Measurements from ENCODE around the gene NR2C2.
"Not testable (repeated sequence)": the region's sequence is repeated elsewhere in the genome, so short reads cannot be mapped to it uniquely, and the experiment has no call there.

Gene NR2C2

DNA sequence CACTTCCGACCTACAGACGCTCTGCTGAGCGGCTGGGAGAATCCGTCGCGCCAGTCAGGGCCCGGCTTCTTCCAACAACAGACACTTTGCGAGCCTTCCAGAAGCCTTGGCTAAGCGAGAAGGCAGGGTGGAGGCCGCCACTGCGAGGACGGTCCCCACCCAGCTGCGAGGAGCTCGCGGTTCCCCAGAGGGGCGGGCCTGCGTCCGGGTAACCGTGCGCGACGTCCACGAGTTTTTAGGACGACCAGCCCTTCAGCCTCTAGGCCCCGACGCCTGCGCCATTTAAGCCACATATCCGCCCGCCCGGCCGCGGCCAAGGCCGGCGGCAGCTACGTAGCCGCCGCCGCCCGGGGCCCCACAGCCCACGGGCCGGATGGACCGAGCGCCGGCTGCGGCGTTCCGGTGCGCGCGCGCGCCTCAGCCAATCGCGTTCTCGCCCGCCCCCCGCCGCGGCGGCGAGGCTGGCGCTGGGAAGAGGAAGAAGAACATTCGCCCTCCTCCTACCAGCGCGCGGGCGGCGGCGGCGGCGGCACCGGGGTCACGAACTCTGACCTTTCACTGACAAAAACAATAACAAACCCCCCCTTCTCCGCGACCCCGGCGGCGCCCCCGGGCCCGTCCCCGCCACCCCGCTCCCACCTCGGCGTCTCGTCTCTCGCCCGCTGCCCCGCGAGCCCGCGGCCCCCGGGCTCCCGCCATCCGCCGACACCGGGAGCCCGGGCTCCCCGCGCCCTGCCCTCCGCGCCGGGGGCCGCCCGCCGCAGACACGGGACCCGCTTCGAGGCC is at the start of gene NR2C2:
TSS of gene NR2C2 (plus strand) at position 484 of the 786 bp plus-strand sequence. CDS start 56,332 bp downstream, outside the sequence.
- DNase-seq (ENCODE audit: low read depth in 2 of 2): peak; percentile 72 to 83

DNA sequence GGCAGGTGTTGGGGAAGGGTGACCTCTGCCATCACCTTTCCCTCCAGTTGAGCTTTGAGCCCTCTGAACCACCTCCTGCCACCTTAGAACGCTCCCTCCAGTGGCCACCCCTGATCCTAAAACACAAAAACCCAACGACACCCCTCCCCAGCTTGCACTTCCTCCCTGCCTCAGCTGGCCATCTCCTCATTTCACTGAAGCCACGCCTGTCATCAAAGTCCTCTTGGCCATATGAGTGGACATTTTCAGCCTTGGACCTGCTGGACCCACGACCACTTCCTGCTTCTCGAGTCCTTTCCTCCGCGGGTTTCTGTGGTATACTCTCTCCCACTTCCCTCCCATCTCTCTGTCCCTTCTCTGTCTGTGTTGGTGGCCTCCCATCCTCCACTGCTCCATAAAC is 48.5 kb upstream of the NR2C2 start:
- DNase-seq (ENCODE audit: low read depth in 2 of 2): no peak

DNA sequence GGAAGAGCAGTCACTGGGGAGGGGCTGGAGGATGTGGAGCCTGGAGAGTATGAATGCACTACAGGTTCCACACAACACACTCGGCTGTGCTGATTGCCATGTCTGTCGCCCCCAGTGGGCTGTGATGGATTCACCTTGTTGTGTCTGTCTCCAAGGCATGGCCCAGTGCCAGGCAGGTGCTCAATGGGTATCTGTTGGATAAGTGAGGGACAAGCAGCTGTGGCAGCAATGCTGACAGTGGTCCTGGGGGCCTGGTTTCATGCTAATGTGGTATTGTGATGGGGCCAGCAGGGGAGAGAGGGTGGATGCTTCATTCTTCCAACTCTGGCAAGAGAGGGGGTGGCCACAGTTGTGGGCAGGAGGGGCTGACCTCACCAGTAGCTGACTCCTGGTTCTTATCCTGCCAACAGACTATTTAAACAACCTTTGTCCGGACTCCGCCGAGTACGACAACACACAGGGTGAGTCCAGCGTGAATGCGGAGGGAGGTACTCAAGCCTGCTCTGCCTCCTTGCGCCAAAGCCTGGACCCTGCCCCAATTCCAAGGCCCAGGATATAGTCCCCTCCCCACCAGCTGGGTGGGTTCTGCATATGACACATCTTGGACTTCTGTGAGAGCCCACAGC is 47.3 kb upstream of the NR2C2 start:
- DNase-seq (ENCODE audit: low read depth in 2 of 2): no peak

DNA sequence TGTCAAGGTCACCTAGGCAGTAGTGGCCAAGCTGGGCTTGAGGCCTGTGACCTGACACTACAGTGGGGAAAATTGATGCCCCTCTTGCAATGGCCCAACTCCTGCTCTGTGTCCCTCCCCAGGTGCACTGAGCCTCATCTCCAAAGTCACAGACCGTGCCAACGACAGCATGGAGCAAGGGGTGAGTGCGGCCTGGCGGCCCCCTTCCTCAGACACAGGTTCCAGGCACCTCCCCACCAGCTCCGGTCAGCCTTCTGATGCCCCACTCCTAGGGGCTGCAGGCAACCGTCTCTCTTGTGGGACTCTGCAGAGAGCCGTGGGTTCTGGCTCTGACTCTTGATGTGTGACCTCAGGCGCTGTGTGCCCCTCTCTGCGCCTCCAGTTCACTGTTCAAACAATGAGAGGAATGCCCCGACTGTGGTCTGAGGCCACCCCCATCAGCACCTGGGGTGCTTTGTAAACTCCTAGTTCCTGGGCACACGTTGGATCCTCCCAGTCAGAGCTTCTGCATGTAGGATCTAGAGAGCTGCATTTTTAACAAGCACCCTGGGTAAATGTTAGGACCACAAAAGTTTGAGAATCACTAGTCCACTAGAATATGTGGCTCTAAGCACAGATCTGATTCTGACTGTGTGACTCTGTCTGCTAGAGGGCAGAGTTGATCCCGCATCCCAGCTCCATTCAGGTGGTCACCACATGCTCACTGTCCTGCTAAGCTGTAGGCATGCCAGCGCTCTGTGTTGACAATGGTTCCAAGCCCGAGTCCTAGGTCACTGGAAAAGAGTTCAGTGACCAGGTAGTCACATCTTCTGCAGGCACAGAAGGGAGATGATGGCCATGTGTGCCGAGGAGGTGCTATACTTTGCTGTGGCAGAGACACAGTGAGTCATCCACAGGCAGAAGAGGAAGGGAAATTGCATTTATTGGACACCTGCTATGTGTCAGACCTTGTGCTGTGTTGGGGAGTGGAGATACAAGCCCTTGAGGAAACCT is 46.2 kb upstream of the NR2C2 start:
- no peak for DNase-seq (ENCODE audit: low read depth in 2 of 2)

DNA sequence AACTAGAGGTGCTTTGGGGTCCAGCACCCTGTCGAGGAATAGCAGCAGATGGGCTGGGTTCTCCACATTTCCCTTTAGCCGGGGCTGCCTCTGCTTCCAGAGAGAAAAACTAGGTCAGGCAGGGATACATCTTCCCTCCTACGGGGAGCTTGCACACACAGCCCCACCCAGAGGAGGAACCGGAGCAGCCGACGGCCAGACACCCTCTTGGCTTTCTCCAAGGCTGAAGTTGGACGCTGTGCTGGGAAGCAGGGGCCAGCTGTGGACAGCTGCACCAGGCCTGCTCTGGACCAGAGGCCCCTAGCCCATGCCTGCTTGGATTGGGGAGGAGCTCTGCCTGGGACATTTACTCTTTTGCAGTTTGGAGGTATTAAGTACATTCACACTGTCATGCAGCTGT is 44.7 kb upstream of the NR2C2 start:
- no peak for DNase-seq (ENCODE audit: low read depth in 2 of 2)

DNA sequence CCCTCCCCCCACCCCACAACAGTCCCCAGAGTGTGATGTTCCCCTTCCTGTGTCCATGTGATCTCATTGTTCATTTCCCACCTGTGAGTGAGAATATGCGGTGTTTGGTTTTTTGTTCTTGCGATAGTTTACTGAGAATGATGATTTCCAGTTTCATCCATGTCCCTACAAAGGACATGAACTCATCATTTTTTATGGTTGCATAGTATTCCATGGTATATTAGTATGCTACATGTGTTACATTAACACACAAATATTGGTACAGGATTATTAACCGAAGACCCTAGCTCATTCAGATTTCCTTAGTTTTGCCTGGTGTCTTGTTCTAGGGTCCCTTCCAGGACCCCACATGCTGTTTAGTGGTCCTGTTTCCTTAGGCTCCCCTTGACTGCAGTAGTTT is 43.9 kb upstream of the NR2C2 start:
- DNase-seq (ENCODE audit: low read depth in 2 of 2): not testable (repeated sequence)

DNA sequence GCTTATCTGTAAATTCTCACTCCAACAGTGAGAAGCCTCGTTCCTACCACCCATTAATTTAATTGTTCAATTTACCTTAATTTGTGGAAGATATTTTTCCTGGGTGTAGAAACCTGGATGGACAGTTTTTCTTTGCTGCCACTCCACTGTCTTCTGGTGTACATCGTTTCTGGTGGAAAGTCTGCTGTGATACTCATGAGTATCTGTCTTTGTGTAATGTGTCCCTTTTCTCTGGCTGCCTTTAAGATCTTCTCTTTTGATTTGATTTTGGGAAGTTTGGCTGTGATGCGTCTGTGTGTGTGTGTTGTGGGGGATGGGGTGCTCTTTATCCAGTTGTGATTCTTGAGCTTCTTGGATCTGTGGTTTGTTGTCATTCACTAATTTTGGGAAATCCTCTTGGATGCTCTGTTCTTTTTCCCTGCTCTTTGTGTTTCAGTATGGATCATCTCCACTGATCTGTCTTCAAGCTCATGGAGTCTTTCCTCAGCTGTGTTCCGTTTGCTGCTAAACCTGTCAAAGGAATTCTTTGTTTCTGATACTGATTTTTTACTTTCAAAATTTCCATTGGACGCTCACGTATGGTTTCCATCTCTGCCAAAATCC is 42.2 kb upstream of the NR2C2 start:
- DNase-seq (ENCODE audit: low read depth in 2 of 2): no peak

DNA sequence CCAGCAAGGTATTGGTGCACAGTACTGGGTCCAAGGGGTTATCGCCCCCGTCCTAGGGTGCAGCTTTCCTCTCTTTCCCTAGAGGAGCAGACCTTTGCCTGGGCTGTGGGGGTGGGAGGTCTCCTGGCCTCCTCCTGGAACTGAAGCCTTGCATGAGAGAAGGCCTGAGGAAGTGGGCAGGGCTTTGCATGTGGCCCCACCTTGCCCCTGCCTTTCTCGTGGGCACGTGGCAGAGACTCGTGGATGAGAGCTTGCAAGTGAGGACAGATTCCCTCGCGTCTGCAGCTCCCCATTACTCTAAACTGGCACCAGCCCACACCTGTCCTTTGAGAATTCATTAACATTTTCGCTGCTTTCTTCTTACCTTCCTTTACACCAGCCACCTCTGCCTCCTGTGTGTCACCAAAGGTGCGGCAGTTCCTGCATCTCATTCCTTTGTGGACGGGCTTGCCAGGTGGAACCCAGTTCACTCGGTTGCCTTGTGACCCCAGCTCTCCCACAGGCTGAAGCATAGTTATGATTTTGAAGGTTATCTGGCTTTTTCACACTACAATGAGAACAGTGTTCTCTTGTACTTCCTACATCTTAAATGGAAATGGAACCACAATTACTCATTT is 40.9 kb upstream of the NR2C2 start:
- no peak for DNase-seq (ENCODE audit: low read depth in 2 of 2)

DNA sequence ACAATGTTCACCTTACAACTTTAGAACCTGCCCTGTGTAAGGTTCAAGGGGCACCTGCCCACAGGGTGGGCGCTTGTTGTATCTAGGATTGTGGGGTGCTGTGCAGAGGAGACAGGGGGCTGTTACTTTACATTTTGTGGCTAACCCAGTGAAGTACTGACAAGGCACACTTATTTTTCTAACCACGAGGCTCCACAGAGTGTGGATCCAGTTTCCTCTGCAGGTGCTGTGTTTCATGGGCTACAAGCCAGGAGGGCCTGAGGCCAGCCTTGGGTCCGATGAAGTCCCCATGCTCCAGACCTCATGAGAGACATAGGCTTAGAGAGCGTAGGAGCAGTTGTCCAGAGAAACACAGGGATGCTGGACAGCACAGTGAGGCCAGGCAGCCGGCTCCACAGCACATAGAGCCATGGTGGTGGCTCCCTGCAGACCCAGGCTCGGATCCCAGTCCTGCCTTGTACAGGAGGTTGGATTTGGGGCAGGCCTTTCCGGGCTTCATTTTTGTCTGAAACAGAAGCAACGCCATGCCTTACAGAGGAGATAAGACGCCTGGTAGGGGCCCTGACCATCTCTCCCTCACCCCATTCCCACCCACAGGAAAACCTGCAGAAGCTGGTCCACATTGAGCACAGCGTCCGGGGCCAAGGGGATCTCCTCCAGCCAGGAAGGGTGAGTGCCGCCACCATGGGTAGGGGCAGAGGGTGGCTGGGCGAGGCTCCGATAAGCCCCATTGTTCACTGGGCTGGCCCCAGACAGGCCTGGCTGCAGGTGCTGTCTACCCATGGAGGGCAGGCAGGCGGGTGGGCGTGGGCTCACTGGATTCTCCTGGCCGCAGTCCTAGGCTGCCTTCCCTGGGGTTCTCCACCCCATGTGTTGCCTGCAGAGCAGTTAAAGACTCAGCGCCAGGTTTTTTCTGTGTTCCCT is 40.1 kb upstream of the NR2C2 start:
- no peak for DNase-seq (ENCODE audit: low read depth in 2 of 2)

DNA sequence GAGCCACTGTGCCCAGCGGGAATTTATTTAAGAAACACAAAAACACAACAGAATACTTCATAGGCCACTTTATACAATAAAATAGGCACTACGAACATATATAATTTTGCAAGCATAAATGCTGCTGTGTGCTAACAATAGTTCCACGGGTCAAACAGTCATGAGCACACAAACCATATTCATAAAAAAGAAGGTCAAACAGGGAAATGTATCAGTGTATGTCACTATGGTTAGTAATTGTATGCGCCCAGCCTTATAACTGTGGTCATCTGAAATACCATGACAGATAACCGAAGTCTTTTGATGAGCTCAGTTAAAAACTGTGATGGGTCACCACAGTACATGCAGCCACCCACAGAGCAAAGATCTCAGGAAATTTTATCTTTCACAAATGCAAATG is 38.1 kb upstream of the NR2C2 start:
- no peak for DNase-seq (ENCODE audit: low read depth in 2 of 2)

DNA sequence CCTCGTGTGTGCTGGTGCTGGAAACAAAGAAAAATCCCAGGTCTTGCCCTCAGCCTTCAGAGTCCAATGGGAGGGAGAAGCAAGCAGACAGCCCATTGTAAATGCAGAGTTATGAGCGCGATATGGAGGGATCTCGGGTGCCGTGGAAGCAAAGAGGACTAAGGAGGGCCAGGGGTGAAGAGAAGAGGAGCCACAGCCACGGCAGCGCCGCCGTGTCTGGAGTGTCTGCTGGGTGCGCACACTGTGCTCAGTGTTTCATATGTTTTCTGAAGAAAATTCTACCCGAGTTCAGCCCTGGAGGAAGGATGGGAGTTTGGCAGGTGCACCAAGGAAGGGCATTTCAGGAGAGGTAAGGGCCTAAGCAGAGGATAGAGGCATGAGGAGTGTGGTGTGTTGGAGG is 35.7 kb upstream of the NR2C2 start:
- DNase-seq (ENCODE audit: low read depth in 2 of 2): no peak

DNA sequence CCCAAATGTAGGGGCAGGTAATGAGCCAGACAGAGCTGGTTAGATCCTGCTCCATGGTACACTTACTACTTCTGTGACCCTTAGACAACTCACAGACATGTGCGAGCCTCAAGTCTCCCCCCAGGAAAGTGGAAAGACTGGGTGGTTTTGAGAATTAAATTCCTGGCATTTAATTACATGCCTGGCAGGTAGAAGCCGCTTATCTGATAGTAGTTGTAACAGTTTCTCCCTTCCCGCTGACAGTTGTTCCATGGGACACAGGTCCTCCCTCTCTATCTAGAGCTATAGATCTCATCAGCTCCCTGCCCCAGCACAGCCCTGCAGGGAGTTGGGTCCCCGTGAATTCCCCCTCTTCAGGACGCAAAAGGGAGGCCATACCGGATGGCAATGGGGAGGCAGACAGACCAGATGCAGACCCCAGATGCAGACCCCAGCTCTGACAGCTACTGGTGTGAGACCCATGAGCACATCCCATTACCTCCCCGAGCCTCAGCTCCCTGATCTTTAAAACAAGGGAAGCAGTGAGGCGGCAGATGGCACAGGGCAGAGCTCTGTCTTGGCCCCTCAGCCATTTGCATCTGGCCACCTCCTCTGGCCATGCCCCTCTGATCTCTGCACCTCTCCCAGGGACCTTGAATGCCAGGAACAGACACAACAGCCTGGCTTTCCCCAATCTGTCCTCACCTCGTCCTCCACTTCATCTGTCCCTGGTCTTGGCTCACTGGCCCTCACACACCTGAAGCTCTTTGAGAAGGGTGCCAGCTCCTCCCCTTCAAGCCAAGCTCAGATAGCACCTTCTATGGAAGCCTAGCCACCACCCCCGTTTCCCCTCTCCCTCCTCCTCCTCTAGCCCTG is 34.1 kb upstream of the NR2C2 start:
- no peak for DNase-seq (ENCODE audit: low read depth in 2 of 2)

DNA sequence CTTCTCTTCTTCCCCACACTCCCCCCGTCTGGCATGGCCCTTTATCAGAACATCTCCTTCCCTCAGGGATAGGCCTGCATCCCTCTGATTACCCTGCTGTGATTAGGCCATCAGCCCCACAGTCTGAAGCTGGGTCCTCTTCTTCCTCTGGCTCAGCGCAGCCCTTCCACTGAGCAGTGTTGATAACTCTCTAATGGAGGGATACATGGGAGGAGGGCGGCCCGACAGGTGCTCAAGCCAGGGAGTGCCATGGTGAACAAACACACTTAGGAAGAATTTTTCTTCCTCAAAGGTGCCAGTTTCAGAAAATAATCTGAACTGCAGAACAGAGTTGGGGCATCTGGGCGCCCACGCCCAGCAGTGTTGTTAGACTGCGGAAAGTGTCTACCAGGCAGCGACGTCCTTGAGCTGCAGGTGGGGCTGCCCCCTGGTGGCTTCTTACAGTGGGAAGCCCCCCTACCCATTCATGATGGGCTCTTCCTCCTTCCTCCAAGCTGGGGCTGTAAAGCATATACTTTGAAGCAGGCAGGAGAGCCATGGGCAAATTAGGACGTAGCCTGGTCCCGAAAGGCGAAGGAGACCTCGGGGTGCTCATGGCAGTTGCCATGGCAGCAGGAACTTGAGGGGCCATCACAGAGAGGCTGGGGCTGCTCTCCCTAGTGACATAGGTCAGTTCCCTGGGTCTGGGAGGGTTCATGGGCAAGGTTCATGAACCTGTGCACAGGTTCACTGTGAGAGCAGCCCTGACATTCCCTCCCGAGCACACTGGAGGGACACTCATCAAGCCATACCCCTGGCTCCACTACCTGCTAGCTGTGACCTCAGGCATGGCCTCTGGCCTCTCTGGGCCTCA is 33.2 kb upstream of the NR2C2 start:
- DNase-seq (ENCODE audit: low read depth in 2 of 2): no peak

DNA sequence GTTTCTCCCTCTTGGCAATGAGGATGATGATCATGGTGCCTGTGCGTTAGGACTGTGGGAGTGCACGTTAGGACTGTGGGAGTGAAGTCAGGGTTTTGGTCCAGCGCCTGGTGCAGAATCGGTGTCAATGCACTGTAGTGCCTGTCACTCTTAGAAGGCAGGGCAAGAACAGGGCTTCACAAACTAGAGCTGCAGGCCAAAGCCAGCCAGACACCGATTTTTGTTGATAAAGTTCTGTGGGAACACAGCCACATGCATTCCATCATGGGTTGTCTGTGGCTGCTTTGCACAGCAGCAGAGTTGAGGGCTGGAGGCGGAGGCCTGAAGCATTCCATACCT is 32.6 kb upstream of the NR2C2 start:
- DNase-seq (ENCODE audit: low read depth in 2 of 2): no peak

DNA sequence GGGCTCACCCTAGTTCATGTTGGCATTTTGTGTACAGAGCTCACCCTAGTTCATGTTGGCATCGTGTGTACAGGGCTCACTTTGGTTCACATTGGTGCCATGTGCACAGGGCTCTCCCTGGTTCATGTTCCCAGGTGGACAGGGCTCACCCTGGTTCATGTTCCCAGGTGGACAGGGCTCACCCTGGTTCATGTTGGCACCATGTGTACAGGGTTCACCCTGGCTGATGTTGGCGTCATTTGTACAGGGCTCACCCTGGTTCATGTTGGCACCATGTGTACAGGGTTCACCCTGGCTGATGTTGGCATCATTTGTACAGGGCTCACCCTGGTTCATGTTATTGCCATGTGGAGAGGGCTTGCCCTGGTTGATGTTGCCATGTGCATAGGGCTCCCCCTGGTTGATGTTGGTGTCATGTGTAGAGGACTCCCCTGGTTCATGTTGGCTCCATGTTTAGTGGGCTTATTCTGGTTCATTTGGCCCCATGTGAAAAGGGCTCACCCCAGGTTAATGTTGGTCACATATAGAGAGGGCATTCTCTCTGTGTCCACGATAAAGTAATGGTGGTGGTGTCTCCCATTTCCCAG is 31.7 kb upstream of the NR2C2 start:
- DNase-seq (ENCODE audit: low read depth in 2 of 2): no peak

DNA sequence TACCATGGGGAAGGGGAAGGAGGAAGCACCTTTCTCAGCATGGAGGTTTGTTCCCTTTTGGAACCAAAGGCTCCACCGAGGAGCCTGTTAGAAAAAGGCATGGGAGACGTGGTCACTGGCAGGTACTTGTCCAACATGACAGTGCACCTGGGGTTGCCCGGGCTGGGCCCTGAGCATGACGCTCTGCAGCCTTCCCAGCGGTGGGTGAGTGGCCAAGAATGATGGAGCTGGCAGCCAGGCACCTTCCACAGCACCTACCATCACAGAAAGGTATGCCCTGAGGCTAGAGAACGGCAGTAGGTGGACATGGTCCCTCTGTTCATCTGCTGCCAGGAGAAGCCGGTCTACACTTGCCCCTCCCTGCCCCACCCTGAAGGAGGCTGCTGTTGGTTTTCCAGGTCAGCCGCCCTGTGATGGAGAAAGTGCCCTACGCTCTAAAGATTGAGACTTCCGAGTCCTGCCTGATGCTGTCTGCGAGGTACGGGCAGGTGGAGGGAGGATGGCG is 29.0 kb upstream of the NR2C2 start:
- no peak for DNase-seq (ENCODE audit: low read depth in 2 of 2)

DNA sequence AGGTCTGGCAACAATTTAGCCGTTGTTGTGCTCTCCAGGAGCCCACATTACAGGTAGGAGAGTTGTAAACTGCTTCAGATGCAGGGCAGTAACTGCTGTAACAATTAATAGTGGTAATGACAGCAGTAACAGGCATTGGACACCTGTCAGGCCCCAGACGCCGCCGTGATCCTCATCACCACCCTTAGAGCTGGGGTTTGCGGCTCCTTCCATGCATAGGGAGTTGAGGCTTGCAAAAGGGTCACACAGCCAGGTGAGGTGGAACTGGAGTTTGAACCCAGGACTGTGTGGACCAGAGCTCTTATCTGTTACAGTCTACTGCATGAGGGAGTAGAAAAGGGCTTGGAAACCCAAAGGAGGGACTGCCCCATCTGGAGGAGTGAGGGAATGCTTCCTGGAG is 26.8 kb upstream of the NR2C2 start:
- no peak for DNase-seq (ENCODE audit: low read depth in 2 of 2)

DNA sequence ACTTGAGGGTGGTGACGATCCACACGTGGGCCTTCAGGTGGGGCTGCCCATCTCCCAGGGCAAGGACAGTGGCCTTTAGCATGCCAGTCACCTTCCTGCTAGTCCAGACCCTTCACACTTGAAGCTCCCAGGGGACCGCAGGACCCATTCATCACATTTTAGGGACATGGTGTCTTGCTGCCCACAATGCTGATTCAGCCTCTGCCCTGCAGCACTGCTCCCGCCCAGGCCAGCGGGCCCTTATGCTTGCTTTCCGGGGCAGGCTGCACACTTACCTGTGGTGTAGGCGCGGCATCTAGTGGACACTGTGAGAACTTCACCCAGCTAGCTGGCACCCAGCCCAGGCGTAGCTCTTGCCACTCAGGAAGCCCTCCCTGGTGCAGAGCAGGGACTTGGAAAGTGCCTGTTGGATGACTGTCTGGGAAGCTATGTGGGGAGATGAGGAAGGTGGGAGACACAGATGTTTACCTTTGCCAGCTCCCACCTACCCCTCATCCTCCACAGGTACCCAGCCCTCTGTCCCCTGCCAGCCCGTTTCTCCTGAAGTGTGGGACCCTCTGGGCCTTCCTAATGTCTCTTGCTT is 26.3 kb upstream of the NR2C2 start:
- peak; percentile 69 to 70 for DNase-seq (ENCODE audit: low read depth in 2 of 2)
